Lower leg skin (tissue), 3 donors: ENCODE measurements around the gene PER3.

Experiments
- CTCF ChIP-seq, 3 donors: fragments of 450-650 bp; IDR thresholded peaks; one replicate each; pipeline ENCODE4 v1.5.1; 2016; ENCODE audit warnings: antibody characterized with exemption in 3 of 3, mild to moderate bottlenecking in 3 of 3, moderate library complexity in 2 of 3
- POLR2A ChIP-seq, 2 donors: fragments of 450-650 bp; IDR thresholded peaks; one replicate each; pipeline ENCODE4 v1.6.1; 2016 to 2017; ENCODE audit warnings: antibody characterized with exemption in 2 of 2, mild to moderate bottlenecking in 1 of 2, moderate library complexity in 1 of 2

- TF ChIP-seq CTCF (IDR thresholded peaks at IDR 0.05) (no peak), POLR2A (IDR thresholded peaks at IDR 0.05) (no peak)
Observed at GRCh38 chr1:7859406-7859805, 75.3 kb downstream of the PER3 start.
